PC-3 (cell line): ENCODE data around the gene FAM209B.

Experiments used
- CTCF ChIP-seq: fragments of 300-600 bp; sonication (generic); conservative IDR thresholded peaks from 2 replicates; pipeline ENCODE4 v1.5.1; 2017; ENCODE audit warnings: antibody characterized with exemption, low read depth, mild to moderate bottlenecking, low read length
- EZH2 ChIP-seq: fragments of 300-600 bp; sonication (generic); IDR thresholded peaks from one replicate; pipeline ENCODE4 v1.6.1; 2017; ENCODE audit warnings: antibody characterized with exemption, mild to moderate bottlenecking, low read length; ENCODE audit not compliant: unreplicated experiment
- EZH2phosphoT487 ChIP-seq: fragments of 300-600 bp; sonication (generic); IDR thresholded peaks from 2 replicates; pipeline ENCODE4 v1.6.1; 2018; ENCODE audit warnings: mild to moderate bottlenecking, antibody characterized with exemption, low read length, borderline replicate concordance

- no peak for TF ChIP-seq CTCF
- no peak for TF ChIP-seq EZH2phosphoT487
- TF ChIP-seq EZH2, result no peak
These were observed 33.6 kb downstream of the FAM209B start for GRCh38 chr20:56566621-56567020.
